Esophagus muscularis mucosa (tissue), 4 donors: ENCODE measurements around the gene UBE2B. TPM values are rescaled to one million over a fixed set of nuclear protein-coding genes. Genes with fewer than 3 reads are reported as not detected.

ENCODE experiments used
- DNase-seq: peaks from one replicate; pipeline ENCODE4 v3.0.0-alpha.2; 2017; ENCODE audit errors: extremely low spot score
- H3K27ac ChIP-seq, 4 donors: fragments of 200-600 bp; sonication (generic); replicated peaks in 1 of 4; 1 replicate in 3 of 4; 2 replicates in 1 of 4; pipeline ENCODE4 v1.5.1; 2016 to 2019; ENCODE audit warnings: mild to moderate bottlenecking in 1 of 4
- H3K27me3 ChIP-seq, 4 donors: fragments of 200-600 bp; sonication (generic); one replicate each; pipeline versions ENCODE4 v1.5.1 to v1.6.0; 2016 to 2019
- H3K36me3 ChIP-seq, 4 donors: fragments of 200-600 bp; sonication (generic); one replicate each; pipeline ENCODE4 v1.5.1; 2016 to 2019
- H3K4me1 ChIP-seq, 4 donors: fragments of 200-600 bp; sonication (generic); one replicate each; pipeline ENCODE4 v1.5.1; 2016 to 2019
- H3K4me3 ChIP-seq, 4 donors: fragments of 200-600 bp; sonication (generic); 1 replicate in 2 of 4; 2 replicates in 2 of 4; pipeline ENCODE4 v1.5.1; 2016 to 2019; ENCODE audit warnings: mild to moderate bottlenecking in 4 of 4, moderate library complexity in 1 of 4
- H3K9me3 ChIP-seq, 4 donors: fragments of 200-600 bp; sonication (generic); 1 replicate in 3 of 4; 2 replicates in 1 of 4; pipeline ENCODE4 v1.5.1; 2016 to 2019
- EP300 ChIP-seq: sonication (generic); formaldehyde crosslinking; IDR thresholded peaks from one replicate; pipeline ENCODE4 v1.6.1; 2017; ENCODE audit warnings: antibody characterized with exemption
- POLR2A ChIP-seq: fragments of 450-650 bp; IDR thresholded peaks from one replicate; pipeline ENCODE4 v1.6.1; 2017; ENCODE audit warnings: antibody characterized with exemption, moderate library complexity, mild to moderate bottlenecking, low read depth
- POLR2AphosphoS5 ChIP-seq, 2 donors: sonication (generic); formaldehyde crosslinking; IDR thresholded peaks; one replicate each; pipeline ENCODE4 v1.6.1; 2017; ENCODE audit warnings: antibody characterized with exemption in 2 of 2
- WGBS: methylation state at CpG from one replicate; pipeline ENCODE4 v1.1.5; 2018; 5-methylcytosine and 5-hydroxymethylcytosine counted together
- intact Hi-C: fragments of 100-400 bp; cut with DNase I; formaldehyde crosslinking; loops from one replicate; pipeline ENCODE4 v1.15.1; 2023
- total RNA-seq, 4 donors: library from RNA; depleted of rRNA; stranded (reverse); fragments of >200 nt; gene quantifications; one replicate each; pipeline versions ENCODE4 v1.1.0 to v1.2.1, GENCODE V29; 2016
- TF ChIP-seq, protein P1 (sequence below), 3 experiments: fragments of 200-600 bp in 2 of 3; fragments of 450-650 bp in 1 of 3; sonication (generic) in 2 of 3; IDR thresholded peaks; one replicate each; pipeline ENCODE4 v1.5.1; 2017 to 2019; ENCODE audit warnings: antibody characterized with exemption in 3 of 3, mild to moderate bottlenecking in 2 of 3, moderate library complexity in 1 of 3

The UBE2B gene
- total RNA-seq, 4 donors from 2014 or later: 38.2 to 96.3 (median 52.3) TPM

DNA sequence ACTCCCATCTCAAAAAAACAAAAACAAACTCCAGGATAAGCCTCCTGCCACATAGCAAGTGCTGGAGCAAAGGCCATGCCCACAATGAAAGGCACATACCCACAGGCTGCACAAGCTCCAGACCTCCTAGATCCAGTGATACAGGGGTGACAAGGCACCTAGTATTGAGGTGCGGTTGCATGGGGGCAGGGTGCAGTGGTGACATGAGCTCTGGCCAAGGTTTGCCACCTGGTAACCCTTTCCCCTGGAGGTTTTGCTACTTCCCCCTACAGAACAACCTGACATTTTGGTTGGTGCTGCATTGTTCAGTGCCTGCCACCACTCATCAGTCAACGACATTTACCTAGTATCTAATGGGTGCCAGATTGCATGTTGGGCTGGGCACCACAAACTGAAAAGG, 25.8 kb downstream of the UBE2B start:
- Histone ChIP-seq H3K27me3 (no peaks in the 10 kb centered on the region), H3K9me3 (no peaks in the 10 kb centered on the region), H3K27ac (no peak overlapping the region), H3K4me1 (no peaks in the 10 kb centered on the region), H3K4me3 (no peak overlapping the region), H3K36me3 (peaks cover 27 to 85% (median 71%) of the 10 kb centered on the region in 4 donors)
- 86% methylated on average over 1 of the region's 2 CpGs for WGBS
- TF ChIP-seq EP300: no peak
- TF ChIP-seq, protein P1, sequence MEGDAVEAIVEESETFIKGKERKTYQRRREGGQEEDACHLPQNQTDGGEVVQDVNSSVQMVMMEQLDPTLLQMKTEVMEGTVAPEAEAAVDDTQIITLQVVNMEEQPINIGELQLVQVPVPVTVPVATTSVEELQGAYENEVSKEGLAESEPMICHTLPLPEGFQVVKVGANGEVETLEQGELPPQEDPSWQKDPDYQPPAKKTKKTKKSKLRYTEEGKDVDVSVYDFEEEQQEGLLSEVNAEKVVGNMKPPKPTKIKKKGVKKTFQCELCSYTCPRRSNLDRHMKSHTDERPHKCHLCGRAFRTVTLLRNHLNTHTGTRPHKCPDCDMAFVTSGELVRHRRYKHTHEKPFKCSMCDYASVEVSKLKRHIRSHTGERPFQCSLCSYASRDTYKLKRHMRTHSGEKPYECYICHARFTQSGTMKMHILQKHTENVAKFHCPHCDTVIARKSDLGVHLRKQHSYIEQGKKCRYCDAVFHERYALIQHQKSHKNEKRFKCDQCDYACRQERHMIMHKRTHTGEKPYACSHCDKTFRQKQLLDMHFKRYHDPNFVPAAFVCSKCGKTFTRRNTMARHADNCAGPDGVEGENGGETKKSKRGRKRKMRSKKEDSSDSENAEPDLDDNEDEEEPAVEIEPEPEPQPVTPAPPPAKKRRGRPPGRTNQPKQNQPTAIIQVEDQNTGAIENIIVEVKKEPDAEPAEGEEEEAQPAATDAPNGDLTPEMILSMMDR (IDR thresholded peaks at IDR 0.05): no peak
- TF ChIP-seq POLR2AphosphoS5 (IDR thresholded peaks at IDR 0.05): peak in 1 of 2 donors; percentile 19
- no peak for TF ChIP-seq POLR2A
- no peak for DNase-seq
- intact Hi-C loops: no loop called here

- 79% methylated on average over 2 of the region's 2 CpGs for WGBS
- TF ChIP-seq EP300 (no peak), POLR2AphosphoS5 (IDR thresholded peaks at IDR 0.05) (peak in 1 of 2 donors; percentile 10), POLR2A (no peak)
- H3K27me3 ChIP-seq: no peaks in the 10 kb centered on the region
- no peak overlapping the region for H3K27ac ChIP-seq
- no peaks in the 10 kb centered on the region for H3K4me1 ChIP-seq
- H3K4me3 ChIP-seq: no peak overlapping the region
- DNase-seq: no peak
- H3K36me3 ChIP-seq: peaks cover 19 to 76% (median 58%) of the 10 kb centered on the region in 4 donors
- H3K9me3 ChIP-seq: no peaks in the 10 kb centered on the region
- intact Hi-C loops: no loop called here
Measured at GRCh38 chr5:134398609-134399155, 27.3 kb downstream of the UBE2B start.

DNA sequence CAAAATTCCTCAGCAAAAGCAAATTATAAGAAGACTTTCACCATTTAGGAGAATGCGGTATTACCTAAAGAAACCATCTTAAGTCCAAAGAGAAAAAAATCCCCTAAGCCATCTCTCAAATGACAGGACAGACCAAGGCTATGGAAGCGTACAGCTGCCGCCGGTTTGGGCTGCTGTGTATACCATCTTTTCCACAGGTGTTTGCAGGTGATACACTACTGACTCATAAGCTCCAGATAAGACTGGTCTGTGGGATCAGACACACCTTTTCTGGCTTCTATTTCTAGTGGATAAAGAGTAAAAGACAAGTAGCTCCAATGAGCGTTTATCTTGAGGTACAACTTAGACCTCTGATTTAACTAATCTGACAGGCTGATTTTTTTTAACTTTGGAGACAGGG, 32.6 kb downstream of the UBE2B start:
- TF ChIP-seq, protein P1 (IDR thresholded peaks at IDR 0.05): no peak
- no peak for TF ChIP-seq POLR2AphosphoS5 (IDR thresholded peaks at IDR 0.05)
- TF ChIP-seq POLR2A: no peak
- TF ChIP-seq EP300: no peak
- 95% methylated on average over 5 of the region's 5 CpGs for WGBS
- no peaks in the 10 kb centered on the region for H3K27me3 ChIP-seq
- no peaks in the 10 kb centered on the region for H3K9me3 ChIP-seq
- peaks cover 13 to 51% (median 34%) of the 10 kb centered on the region in 4 donors for H3K36me3 ChIP-seq
- H3K27ac ChIP-seq: no peak overlapping the region
- peaks cover 0 to 3% (median 0%) of the 10 kb centered on the region in 4 donors for H3K4me1 ChIP-seq
- DNase-seq: no peak
- H3K4me3 ChIP-seq: no peak overlapping the region
- intact Hi-C loops: loop anchor here (10.0 kb wide), 1 partner anchor 89 kb away; no protein-coding TSS in a partner anchor

GRCh38 chr5:134406390-134406789, 35.0 kb downstream of the UBE2B start:
- Histone ChIP-seq H3K36me3 (peaks cover 13 to 42% (median 30%) of the 10 kb centered on the region in 4 donors), H3K9me3 (no peaks in the 10 kb centered on the region), H3K27ac (no peak overlapping the region), H3K4me3 (no peak overlapping the region), H3K27me3 (no peaks in the 10 kb centered on the region), H3K4me1 (peaks cover 13 to 26% (median 24%) of the 10 kb centered on the region in 4 donors)
- TF ChIP-seq POLR2A: no peak
- no peak for TF ChIP-seq EP300
- TF ChIP-seq POLR2AphosphoS5 (IDR thresholded peaks at IDR 0.05): no peak
- TF ChIP-seq, protein P1 (IDR thresholded peaks at IDR 0.05): no peak
- WGBS: no CpG with 5 or more reads among the region's 1 CpG
- DNase-seq: no peak
- intact Hi-C loops: loop anchor here (10.0 kb wide), 1 partner anchor 92 kb away; no protein-coding TSS in a partner anchor

DNA sequence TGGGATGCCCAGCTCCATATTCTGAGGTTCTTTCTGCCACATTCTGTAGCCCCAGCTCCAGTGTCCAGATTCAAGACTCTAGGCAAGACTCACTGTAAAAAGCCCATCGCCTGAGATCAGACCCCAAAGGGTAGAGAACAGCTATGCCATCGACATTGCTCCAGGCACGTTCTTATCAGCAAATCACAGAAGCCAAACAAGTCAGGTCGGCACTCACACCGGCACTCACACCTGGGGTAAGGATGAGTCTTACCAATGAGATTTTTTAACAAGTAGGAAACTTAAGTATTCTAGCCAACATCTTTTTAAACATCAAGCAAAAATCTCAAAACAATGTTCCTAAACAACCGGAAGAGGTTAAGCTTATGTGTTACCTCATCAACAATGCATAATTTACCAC, 38.0 kb downstream of the UBE2B start:
- WGBS: 75% methylated on average over 6 of the region's 6 CpGs

More for the DNA sequence above, 38.0 kb downstream of the UBE2B start:
- no peaks in the 10 kb centered on the region for H3K27me3 ChIP-seq
- no peak for TF ChIP-seq POLR2A
- TF ChIP-seq, protein P1 (IDR thresholded peaks at IDR 0.05): no peak
- TF ChIP-seq EP300: no peak
- TF ChIP-seq POLR2AphosphoS5 (IDR thresholded peaks at IDR 0.05): no peak
- intact Hi-C loops: loop anchor here (10.0 kb wide), 1 partner anchor 95 kb away; no protein-coding TSS in a partner anchor
- H3K9me3 ChIP-seq: no peaks in the 10 kb centered on the region
- H3K36me3 ChIP-seq: peaks cover 7 to 30% (median 18%) of the 10 kb centered on the region in 4 donors
- H3K4me1 ChIP-seq: peaks cover 22 to 43% (median 38%) of the 10 kb centered on the region in 4 donors
- DNase-seq: no peak
- H3K27ac ChIP-seq: no peak overlapping the region
- no peak overlapping the region for H3K4me3 ChIP-seq
